Fibroblast of lung (primary cell): Measurements from ENCODE around the gene ERCC1.

Experiments used
- CTCF ChIP-seq, 2 donors: IDR thresholded peaks in 1 of 2; conservative IDR thresholded peaks in 1 of 2; 1 replicate in 1 of 2; 2 replicates in 1 of 2; pipeline ENCODE4 v1.5.1; 2011 to 2012; ENCODE audit warnings: low read length in 2 of 2, control low read depth in 1 of 2, inconsistent platforms in 1 of 2, low read depth in 1 of 2, mild to moderate bottlenecking in 1 of 2
- EZH2 ChIP-seq: IDR thresholded peaks from 2 replicates; pipeline ENCODE4 v1.5.1; 2012; ENCODE audit warnings: low read length, control low read depth, mild to moderate bottlenecking; ENCODE audit errors: missing control alignments

- TF ChIP-seq CTCF (conservative IDR thresholded peaks at IDR 0.05 in 1 of 2, IDR thresholded peaks at IDR 0.05 in 1 of 2; ENCODE audit: low read depth in 1 of 2, low read length in 2 of 2) = no peak
- TF ChIP-seq EZH2 = no peak
Measured at GRCh38 chr19:45391346-45391745, 32.4 kb downstream of the ERCC1 start.
